Measurements from ENCODE around the gene VCAN. TPM values are rescaled to one million over a fixed set of nuclear protein-coding genes. Genes with fewer than 3 reads are reported as not detected.

VCAN gene
- total RNA-seq, 6 experiments from 2014 or later, result 3.8 to 13.8 (median 6.0) TPM

DNA sequence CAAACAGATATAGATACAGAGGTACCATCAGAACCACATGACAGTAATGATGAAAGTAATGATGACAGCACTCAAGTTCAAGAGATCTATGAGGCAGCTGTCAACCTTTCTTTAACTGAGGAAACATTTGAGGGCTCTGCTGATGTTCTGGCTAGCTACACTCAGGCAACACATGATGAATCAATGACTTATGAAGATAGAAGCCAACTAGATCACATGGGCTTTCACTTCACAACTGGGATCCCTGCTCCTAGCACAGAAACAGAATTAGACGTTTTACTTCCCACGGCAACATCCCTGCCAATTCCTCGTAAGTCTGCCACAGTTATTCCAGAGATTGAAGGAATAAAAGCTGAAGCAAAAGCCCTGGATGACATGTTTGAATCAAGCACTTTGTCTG lies 69.2 kb downstream of the VCAN start:
- intact Hi-C loops (cut with DNase I), result no loop called here
- H3K4me1 ChIP-seq, result no peaks in the 10 kb centered on the region
- WGBS (ENCODE audit: insufficient coverage, low coverage, low lambda C conversion rate, missing lambda C conversion rate), result 77% methylated on average over 3 of the region's 3 CpGs
- no peak for TF ChIP-seq POLR2A (IDR thresholded peaks at IDR 0.05)
- TF ChIP-seq, protein P1, sequence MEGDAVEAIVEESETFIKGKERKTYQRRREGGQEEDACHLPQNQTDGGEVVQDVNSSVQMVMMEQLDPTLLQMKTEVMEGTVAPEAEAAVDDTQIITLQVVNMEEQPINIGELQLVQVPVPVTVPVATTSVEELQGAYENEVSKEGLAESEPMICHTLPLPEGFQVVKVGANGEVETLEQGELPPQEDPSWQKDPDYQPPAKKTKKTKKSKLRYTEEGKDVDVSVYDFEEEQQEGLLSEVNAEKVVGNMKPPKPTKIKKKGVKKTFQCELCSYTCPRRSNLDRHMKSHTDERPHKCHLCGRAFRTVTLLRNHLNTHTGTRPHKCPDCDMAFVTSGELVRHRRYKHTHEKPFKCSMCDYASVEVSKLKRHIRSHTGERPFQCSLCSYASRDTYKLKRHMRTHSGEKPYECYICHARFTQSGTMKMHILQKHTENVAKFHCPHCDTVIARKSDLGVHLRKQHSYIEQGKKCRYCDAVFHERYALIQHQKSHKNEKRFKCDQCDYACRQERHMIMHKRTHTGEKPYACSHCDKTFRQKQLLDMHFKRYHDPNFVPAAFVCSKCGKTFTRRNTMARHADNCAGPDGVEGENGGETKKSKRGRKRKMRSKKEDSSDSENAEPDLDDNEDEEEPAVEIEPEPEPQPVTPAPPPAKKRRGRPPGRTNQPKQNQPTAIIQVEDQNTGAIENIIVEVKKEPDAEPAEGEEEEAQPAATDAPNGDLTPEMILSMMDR (IDR thresholded peaks at IDR 0.05), result no peak
- no peaks in the 10 kb centered on the region for H3K27me3 ChIP-seq
- H3K4me3 ChIP-seq, result no peak overlapping the region
- ATAC-seq (no peak), DNase-seq (no peak)
- H3K27ac ChIP-seq, result no peak overlapping the region
- no peaks in the 10 kb centered on the region for H3K36me3 ChIP-seq
- no peaks in the 10 kb centered on the region for H3K9me3 ChIP-seq

DNA sequence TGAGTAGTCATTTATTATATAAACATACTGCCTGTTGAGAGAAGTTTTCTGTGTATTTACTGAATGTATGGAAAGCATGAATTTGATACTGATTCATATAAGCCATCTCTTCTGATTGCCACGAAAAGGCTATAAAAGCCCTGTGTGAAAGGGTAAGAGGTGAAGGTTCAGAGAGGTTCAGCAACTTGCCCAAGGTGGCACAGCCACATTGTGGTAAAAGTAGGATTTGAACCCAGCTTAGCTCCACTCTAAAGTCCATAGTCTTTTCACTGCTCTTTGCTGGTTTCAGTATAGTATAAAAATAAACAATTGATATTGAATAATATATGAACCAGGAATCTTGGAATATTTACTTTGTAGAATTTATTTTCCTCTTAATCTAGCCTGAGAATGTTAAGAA lies 71.3 kb downstream of the VCAN start:
- intact Hi-C loops (cut with DNase I), result no loop called here
- Histone ChIP-seq H3K9me3 (no peaks in the 10 kb centered on the region), H3K27ac (no peak overlapping the region), H3K4me1 (peaks cover 0 to 2% (median 0%) of the 10 kb centered on the region in 4 donors), H3K36me3 (no peaks in the 10 kb centered on the region), H3K4me3 (no peak overlapping the region), H3K27me3 (no peaks in the 10 kb centered on the region)
- no peak for TF ChIP-seq POLR2A (IDR thresholded peaks at IDR 0.05)
- TF ChIP-seq, protein P1 (IDR thresholded peaks at IDR 0.05), result no peak
- DNase-seq, result no peak
- WGBS (ENCODE audit: insufficient coverage, low coverage, low lambda C conversion rate, missing lambda C conversion rate), result 45% methylated on average over 1 of the region's 1 CpG
- ATAC-seq, result no peak

DNA sequence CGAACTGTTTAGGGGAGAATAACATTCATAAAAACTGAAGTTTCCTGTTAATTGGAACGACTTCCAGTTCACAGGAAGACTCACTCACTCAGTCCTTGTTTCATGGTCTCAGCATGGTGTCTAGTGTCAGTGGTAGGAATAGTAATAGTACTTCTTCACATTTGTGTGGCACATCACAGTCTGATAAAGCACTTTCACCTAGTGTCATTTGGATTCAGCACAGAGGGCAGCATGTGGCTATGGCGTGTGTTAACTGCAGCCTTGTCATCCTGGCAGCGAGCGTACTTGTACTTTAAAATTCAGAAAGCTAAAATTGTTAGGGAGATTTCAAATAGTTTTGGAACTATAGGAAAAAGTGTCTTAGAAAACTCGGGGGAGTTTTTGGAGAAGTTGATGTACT lies 72.4 kb downstream of the VCAN start:
- H3K4me1 ChIP-seq, result peaks cover 0 to 11% (median 0%) of the 10 kb centered on the region in 4 donors
- WGBS (ENCODE audit: insufficient coverage, low coverage, low lambda C conversion rate, missing lambda C conversion rate), result 70% methylated on average over 6 of the region's 6 CpGs
- no peak overlapping the region for H3K27ac ChIP-seq
- no peaks in the 10 kb centered on the region for H3K9me3 ChIP-seq
- no peak for ATAC-seq
- H3K4me3 ChIP-seq, result no peak overlapping the region
- no peaks in the 10 kb centered on the region for H3K36me3 ChIP-seq
- intact Hi-C loops (cut with DNase I), result no loop called here
- H3K27me3 ChIP-seq, result no peaks in the 10 kb centered on the region
- DNase-seq, result no peak
- no peak for TF ChIP-seq POLR2A (IDR thresholded peaks at IDR 0.05)
- TF ChIP-seq, protein P1 (IDR thresholded peaks at IDR 0.05), result no peak

DNA sequence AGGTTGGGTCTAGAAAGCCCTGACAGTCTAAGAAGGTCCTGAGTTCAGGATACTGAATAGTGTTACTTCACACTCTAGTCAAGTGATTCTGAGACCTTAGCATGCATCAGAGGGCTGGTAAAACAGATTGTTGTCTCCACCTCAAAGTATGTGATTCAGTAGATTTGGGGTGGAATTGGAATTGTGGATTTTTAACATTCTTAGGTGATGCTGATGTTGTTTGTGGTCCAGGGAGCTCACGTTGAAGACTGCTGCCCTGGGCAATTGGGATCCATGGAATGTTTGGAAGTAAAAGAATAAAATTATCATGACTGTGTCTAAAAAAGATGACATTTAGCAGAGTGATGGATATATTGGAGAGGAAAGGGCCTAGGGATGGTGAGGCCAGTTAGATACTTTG lies 75.6 kb downstream of the VCAN start:
- DNase-seq (no peak), ATAC-seq (no peak)
- WGBS (ENCODE audit: insufficient coverage, low coverage, low lambda C conversion rate, missing lambda C conversion rate), result 88% methylated on average over 1 of the region's 1 CpG
- Histone ChIP-seq H3K4me1 (peaks cover 0 to 11% (median 0%) of the 10 kb centered on the region in 4 donors), H3K27ac (no peak overlapping the region), H3K9me3 (no peaks in the 10 kb centered on the region), H3K36me3 (no peaks in the 10 kb centered on the region), H3K4me3 (no peak overlapping the region), H3K27me3 (no peaks in the 10 kb centered on the region)
- intact Hi-C loops (cut with DNase I), result no loop called here
- no peak for TF ChIP-seq POLR2A (IDR thresholded peaks at IDR 0.05)
- TF ChIP-seq, protein P1 (IDR thresholded peaks at IDR 0.05), result no peak

DNA sequence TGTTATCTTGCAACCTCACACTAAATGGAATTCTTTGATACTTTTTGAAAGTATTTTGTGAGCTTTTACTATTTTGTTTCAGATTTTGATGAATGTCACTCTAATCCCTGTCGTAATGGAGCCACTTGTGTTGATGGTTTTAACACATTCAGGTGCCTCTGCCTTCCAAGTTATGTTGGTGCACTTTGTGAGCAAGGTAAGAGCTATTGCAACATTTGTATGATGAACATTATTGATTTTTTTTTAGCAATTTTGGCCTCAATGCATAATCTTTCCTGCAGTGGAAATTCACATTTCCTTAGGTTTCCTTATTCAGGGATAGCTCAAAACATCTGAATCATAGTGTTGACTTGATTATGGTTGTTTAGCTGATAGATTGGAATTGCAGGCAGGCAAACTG lies 76.3 kb downstream of the VCAN start:
- intact Hi-C loops (cut with DNase I), result no loop called here
- TF ChIP-seq, protein P1 (IDR thresholded peaks at IDR 0.05), result no peak
- no peak for TF ChIP-seq POLR2A (IDR thresholded peaks at IDR 0.05)
- peak in 3 of 4 donors; percentile 69 to 82 (median 73) for ATAC-seq
- H3K27ac ChIP-seq, result no peak overlapping the region
- peaks cover 0 to 11% (median 0%) of the 10 kb centered on the region in 4 donors for H3K4me1 ChIP-seq
- H3K36me3 ChIP-seq, result no peaks in the 10 kb centered on the region
- H3K9me3 ChIP-seq, result no peaks in the 10 kb centered on the region
- H3K27me3 ChIP-seq, result no peaks in the 10 kb centered on the region
- DNase-seq, result no peak
- H3K4me3 ChIP-seq, result no peak overlapping the region
- WGBS (ENCODE audit: insufficient coverage, low coverage, low lambda C conversion rate, missing lambda C conversion rate), result 25% methylated on average over 1 of the region's 1 CpG
